Bronchial epithelial cell (primary cell): Measurements from ENCODE around the gene CHGA. TPM values are rescaled to one million over a fixed set of nuclear protein-coding genes. Genes with fewer than 3 reads are reported as not detected.

Experiments
- DNase-seq: peaks from one replicate; pipeline ENCODE4 v3.0.0-alpha.2; 2010; ENCODE audit warnings: low read depth
- FAIRE-seq: peaks from 2 replicates; lab custom pipeline; 2011; peaks lifted over from hg19 to GRCh38; lab: Jason Lieb, UNC
- H3K27me3 ChIP-seq: 2 replicates; pipeline ENCODE4 v1.5.1; 2011; ENCODE audit warnings: low read length; ENCODE audit not compliant: control insufficient read depth, insufficient read depth
- H3K36me3 ChIP-seq: 2 replicates; pipeline ENCODE4 v1.5.1; 2011; ENCODE audit warnings: low read length; ENCODE audit not compliant: control insufficient read depth, insufficient read depth
- H3K4me3 ChIP-seq: 2 replicates; pipeline ENCODE4 v1.5.1; 2011; ENCODE audit warnings: mild to moderate bottlenecking, low read depth, low read length, control low read depth
- total RNA-seq: library from RNA; depleted of rRNA; stranded (reverse); fragments of >200 nt; gene quantifications from 2 replicates; pipeline ENCODE4 v1.2.1, GENCODE V29; 2014
- TF ChIP-seq, protein P1 (sequence below): IDR thresholded peaks from 2 replicates; pipeline ENCODE4 v1.5.1; 2011; ENCODE audit warnings: mild to moderate bottlenecking, moderate library complexity, low read length, control low read depth, inconsistent platforms; ENCODE audit not compliant: insufficient read depth, severe bottlenecking

CHGA gene
- total RNA-seq, 1 donor from 2014 or later = not detected

DNA sequence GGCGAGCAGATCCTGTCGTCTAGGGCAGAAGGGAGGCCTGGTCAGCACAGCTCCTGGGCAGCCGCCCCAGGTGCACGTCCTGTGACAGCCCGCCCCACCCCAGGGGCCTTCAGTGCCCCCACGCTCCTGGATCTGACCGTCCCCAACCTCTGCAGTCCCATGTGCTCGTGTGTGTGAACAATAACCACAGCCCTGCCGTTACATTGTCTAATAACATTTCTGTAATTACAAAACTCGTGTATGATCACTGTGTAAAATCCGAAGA, 39.8 kb downstream of the CHGA start:
- TF ChIP-seq, protein P1, sequence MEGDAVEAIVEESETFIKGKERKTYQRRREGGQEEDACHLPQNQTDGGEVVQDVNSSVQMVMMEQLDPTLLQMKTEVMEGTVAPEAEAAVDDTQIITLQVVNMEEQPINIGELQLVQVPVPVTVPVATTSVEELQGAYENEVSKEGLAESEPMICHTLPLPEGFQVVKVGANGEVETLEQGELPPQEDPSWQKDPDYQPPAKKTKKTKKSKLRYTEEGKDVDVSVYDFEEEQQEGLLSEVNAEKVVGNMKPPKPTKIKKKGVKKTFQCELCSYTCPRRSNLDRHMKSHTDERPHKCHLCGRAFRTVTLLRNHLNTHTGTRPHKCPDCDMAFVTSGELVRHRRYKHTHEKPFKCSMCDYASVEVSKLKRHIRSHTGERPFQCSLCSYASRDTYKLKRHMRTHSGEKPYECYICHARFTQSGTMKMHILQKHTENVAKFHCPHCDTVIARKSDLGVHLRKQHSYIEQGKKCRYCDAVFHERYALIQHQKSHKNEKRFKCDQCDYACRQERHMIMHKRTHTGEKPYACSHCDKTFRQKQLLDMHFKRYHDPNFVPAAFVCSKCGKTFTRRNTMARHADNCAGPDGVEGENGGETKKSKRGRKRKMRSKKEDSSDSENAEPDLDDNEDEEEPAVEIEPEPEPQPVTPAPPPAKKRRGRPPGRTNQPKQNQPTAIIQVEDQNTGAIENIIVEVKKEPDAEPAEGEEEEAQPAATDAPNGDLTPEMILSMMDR = no peak
- H3K4me3 ChIP-seq = no peak overlapping the region
- peaks cover 11% of the 10 kb centered on the region for H3K36me3 ChIP-seq
- DNase-seq (no peak), FAIRE-seq (no peak)
- no peaks in the 10 kb centered on the region for H3K27me3 ChIP-seq

DNA sequence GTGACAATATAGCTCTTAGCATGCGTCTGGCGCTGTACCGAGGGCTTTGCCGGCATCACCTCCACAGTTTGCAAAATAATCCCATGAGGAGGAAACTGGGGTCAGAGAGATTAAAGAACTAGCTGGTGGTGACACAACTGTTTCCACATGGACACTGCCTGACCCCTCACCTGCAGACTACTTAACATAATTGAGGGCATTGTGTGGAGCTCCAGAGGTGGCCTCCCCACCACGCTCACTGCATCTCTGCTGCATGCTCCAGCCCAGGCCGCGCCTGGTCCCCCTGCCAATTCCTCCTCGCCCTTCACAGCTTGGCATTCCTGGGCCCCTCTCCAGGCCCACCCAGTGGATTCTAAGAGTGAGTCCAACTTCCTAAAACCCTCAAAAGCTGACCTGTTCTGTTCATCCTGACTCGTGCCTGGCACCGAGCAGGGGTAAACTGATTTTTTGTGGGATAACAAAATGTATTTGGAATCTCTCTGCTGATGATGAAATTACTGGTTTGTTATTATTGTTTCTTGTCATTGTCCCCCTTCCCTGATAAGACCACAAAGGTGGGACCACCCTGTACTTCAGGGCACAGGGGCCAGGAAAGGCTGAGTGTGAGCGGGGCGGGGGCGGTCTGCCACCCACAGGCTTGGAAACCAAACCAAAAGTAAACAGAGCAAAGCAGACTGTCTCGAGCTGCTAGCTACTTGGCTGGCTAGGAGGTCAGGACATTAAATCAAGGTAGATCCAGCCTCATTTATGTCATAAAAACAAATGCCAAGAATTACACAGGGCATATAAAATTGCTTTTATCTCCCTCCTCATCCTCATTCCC, 40.6 kb downstream of the CHGA start:
- Histone ChIP-seq H3K4me3 (no peak overlapping the region), H3K36me3 (peaks cover 11% of the 10 kb centered on the region), H3K27me3 (no peaks in the 10 kb centered on the region)
- TF ChIP-seq, protein P1 = no peak
- DNase-seq = no peak
- FAIRE-seq = no peak

DNA sequence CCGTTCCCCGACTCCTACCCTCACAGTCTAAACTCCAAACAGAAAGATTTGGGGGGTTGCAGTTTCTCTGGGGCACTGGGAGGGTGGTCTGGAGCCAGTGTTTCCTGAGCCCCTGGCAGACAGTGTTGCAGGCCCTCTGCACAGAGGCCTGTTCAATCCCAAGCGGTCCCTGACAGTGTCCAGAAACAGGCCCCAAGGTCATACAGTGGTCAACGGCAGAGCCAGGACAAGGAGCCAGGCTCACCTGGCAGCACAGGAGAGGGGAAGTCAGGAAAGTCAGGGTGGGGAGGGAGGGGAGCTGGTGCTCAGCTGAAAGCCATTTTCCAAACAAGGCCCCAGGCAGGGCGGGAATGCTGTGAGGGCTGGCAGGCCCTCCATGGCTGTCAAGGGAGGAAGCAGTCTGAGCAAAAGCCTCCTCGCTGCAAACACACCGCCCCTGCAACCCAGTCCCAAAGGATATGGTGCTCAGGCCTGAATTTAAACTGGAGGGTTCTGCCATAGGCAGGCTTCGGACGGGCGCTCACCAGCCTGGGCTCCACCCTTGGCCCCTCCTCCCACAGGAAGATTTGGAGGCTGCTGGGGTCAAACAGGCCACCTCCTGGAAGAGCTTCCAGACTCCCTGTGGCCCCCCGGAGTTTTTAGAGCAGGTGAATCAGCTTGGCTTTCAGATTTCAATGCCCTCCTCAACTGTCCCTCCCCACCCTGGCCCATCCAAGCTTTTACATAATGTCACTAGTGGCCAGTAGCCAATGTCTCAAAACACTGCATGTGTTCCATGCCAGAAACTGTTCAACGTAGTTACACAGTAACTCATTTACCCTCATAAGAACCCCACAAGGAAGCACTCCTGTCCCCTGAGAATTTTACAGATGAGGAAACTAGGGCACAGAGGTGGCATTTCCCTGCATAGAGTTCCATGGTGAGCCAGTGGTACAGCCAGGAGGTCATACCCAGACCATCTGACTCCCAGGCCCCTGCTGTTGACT, 41.5 kb downstream of the CHGA start:
- DNase-seq (no peak), FAIRE-seq (no peak)
- peaks cover 9% of the 10 kb centered on the region for H3K36me3 ChIP-seq
- TF ChIP-seq, protein P1 = no peak
- no peaks in the 10 kb centered on the region for H3K27me3 ChIP-seq
- H3K4me3 ChIP-seq = no peak overlapping the region

DNA sequence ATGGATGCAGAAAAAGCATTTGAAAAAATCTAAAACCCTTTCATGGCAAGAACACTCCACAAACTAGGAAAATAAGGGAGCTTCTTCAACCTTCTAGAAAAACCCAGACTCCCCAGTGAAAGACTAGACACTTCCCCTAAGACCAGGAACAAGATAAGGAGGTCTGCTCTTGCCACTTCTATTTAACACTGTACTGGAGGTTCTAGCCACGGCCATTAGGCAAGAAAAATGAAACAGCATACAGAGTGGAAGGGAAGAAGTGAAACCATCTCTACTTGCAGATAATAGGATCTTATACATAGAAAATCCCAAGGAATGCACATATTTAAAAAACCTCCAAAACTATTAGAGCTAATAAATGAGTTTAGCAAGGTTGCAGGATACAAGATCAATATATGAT, 42.3 kb downstream of the CHGA start:
- Histone ChIP-seq H3K4me3 (no peak overlapping the region), H3K36me3 (peaks cover 9% of the 10 kb centered on the region), H3K27me3 (no peaks in the 10 kb centered on the region)
- DNase-seq (no peak), FAIRE-seq (no peak)
- TF ChIP-seq, protein P1 = no peak

DNA sequence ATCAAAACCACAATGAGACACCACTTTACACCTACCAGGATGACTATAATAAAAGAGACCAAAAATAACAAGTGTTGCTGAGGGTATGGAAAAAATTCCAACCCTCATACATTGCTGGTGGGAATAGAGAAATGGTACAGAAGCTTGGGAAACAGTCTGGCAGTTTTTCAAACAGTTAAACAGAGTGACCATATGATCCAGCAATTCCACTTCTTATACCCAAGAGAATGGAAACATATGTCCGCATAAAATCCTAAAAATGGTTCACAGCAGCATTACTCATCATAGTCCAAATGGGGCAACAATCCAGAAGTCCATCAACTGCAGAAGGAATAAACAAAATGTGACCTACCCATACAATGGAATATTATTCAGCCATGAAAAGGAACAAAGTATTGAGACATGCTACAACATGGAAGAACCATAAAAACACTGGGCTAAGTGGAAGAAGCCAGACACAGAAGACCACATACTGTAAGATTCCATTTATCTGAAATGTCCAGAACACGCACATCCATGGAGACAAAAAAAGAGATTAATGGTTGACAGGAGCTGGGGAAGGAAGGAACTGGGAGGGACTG, 44.5 kb downstream of the CHGA start:
- H3K27me3 ChIP-seq = no peaks in the 10 kb centered on the region
- H3K4me3 ChIP-seq = no peak overlapping the region
- TF ChIP-seq, protein P1 = no peak
- no peaks in the 10 kb centered on the region for H3K36me3 ChIP-seq
- DNase-seq (no peak), FAIRE-seq (no peak)
